Chondrocyte (in vitro differentiated cells): ENCODE data around the gene CDC42EP2. TPM values are rescaled to one million over a fixed set of nuclear protein-coding genes. Genes with fewer than 3 reads are reported as not detected.

Experiments used
- DNase-seq: peaks from one replicate; pipeline ENCODE4 v3.0.0; 2021; ENCODE audit warnings: mixed read lengths, low spot score
- H3K27ac Mint-ChIP-seq: one replicate; pipeline ENCODE4 v1.8.0; 2021; ENCODE audit warnings: mild to moderate bottlenecking, moderate library complexity, mixed read lengths; ENCODE audit not compliant: unreplicated experiment
- H3K27me3 Mint-ChIP-seq: 2 replicates; pipeline ENCODE4 v1.8.0; 2021; ENCODE audit warnings: low read depth, mixed read lengths
- H3K36me3 Mint-ChIP-seq: 2 replicates; pipeline ENCODE4 v1.8.0; 2021; ENCODE audit warnings: low read depth, mixed read lengths
- H3K4me1 Mint-ChIP-seq: 2 replicates; pipeline ENCODE4 v1.8.0; 2021; ENCODE audit warnings: low read depth, mild to moderate bottlenecking, mixed read lengths
- H3K4me3 Mint-ChIP-seq: one replicate; pipeline ENCODE4 v1.8.0; 2021; ENCODE audit warnings: mild to moderate bottlenecking, moderate library complexity, mixed read lengths; ENCODE audit not compliant: unreplicated experiment
- H3K9me3 Mint-ChIP-seq: 2 replicates; pipeline ENCODE4 v1.8.0; 2021; ENCODE audit warnings: low read depth, mixed read lengths
- CTCF ChIP-seq: fragments of 200-600 bp; sonication (generic); IDR thresholded peaks from 2 replicates; pipeline ENCODE4 v1.5.0; 2021; ENCODE audit warnings: antibody characterized with exemption, mild to moderate bottlenecking, moderate library complexity
- total RNA-seq: library from RNA; stranded (reverse); gene quantifications from 3 replicates; pipeline ENCODE4 v1.2.1, GENCODE V29; 2021

CDC42EP2 gene
- total RNA-seq, 1 donor from 2014 or later = 12.8 TPM

- peaks cover 56% of the 10 kb centered on the region for H3K4me1 Mint-ChIP-seq
- peak overlapping the region; percentile 25 for H3K27ac Mint-ChIP-seq
- no peak for TF ChIP-seq CTCF
- DNase-seq = no peak
- H3K36me3 Mint-ChIP-seq = peaks cover 10% of the 10 kb centered on the region
- no peaks in the 10 kb centered on the region for H3K27me3 Mint-ChIP-seq
- H3K9me3 Mint-ChIP-seq = no peaks in the 10 kb centered on the region
- H3K4me3 Mint-ChIP-seq = no peak overlapping the region
Measured at GRCh38 chr11:65292890-65293289, 21.8 kb upstream of the CDC42EP2 start.

GRCh38 chr11:65293909-65294381, 20.7 kb upstream of the CDC42EP2 start:
- peaks cover 10% of the 10 kb centered on the region for H3K36me3 Mint-ChIP-seq
- H3K4me3 Mint-ChIP-seq = no peak overlapping the region
- DNase-seq = no peak
- no peaks in the 10 kb centered on the region for H3K27me3 Mint-ChIP-seq
- H3K9me3 Mint-ChIP-seq = no peaks in the 10 kb centered on the region
- no peak for TF ChIP-seq CTCF
- no peak overlapping the region for H3K27ac Mint-ChIP-seq
- H3K4me1 Mint-ChIP-seq = peaks cover 66% of the 10 kb centered on the region

DNA sequence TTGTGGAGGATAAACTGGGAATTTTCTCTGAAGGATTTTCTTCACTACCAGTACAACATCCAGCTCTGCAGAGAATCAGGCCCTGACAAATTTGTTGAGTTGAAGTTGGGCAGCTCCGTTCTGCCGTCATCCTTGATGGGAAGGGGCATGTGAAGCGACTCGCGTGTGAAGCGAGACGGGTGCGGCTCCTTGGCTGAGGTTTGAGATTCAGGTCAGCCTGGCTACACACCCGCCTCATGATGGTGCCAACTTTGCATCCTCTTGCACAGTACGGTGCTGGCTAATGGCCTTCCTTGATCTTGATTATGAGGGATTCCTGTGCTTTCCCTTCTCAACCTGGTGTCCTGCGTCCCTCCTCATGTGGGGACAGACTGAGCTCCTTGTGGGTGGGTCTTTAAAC, 19.7 kb upstream of the CDC42EP2 start:
- H3K27me3 Mint-ChIP-seq = no peaks in the 10 kb centered on the region
- H3K36me3 Mint-ChIP-seq = peaks cover 6% of the 10 kb centered on the region
- no peak for TF ChIP-seq CTCF
- no peak overlapping the region for H3K4me3 Mint-ChIP-seq
- peaks cover 68% of the 10 kb centered on the region for H3K4me1 Mint-ChIP-seq
- no peak overlapping the region for H3K27ac Mint-ChIP-seq
- H3K9me3 Mint-ChIP-seq = no peaks in the 10 kb centered on the region
- peak; percentile 53 for DNase-seq

DNA sequence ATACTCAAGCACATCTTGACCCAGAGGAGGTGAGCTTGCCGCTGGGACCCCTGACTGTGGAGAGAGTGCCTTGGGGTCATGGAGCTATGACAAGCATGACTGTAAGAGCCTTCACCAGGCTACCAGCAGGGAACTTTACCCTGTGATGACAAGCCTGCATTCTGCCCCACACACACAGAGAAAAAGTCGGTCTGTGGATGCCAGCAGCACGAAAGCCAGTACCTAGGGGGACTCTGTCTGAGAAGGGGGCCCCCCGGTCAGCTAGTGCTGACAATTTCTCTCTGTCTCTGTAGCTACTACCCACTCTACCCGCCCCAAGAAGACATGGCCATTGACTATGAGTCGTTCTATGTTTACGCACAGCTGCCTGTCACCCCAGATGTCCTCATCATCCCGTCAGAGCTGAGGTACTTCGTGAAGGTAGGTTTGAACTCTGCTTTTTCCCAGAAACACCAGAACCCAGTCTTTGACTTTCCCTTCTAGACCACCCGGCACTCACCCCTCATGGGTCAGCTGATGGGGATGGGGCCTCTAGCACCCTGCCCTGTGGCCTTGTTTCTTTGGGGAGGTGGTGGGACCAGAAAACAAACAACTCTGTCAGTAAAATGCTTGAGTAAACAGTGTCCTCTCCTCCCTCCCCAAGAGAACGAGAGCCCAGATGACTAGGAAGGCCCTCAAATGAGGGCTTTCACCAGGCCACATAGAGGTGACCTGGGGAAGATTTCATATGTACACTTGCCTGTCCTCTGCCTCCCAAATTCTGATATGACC, 18.9 kb upstream of the CDC42EP2 start:
- Mint-ChIP-seq H3K4me1 (peaks cover 62% of the 10 kb centered on the region), H3K9me3 (no peaks in the 10 kb centered on the region), H3K4me3 (no peak overlapping the region), H3K27ac (no peak overlapping the region), H3K36me3 (peaks cover 6% of the 10 kb centered on the region), H3K27me3 (no peaks in the 10 kb centered on the region)
- no peak for TF ChIP-seq CTCF
- peak; percentile 52 for DNase-seq

DNA sequence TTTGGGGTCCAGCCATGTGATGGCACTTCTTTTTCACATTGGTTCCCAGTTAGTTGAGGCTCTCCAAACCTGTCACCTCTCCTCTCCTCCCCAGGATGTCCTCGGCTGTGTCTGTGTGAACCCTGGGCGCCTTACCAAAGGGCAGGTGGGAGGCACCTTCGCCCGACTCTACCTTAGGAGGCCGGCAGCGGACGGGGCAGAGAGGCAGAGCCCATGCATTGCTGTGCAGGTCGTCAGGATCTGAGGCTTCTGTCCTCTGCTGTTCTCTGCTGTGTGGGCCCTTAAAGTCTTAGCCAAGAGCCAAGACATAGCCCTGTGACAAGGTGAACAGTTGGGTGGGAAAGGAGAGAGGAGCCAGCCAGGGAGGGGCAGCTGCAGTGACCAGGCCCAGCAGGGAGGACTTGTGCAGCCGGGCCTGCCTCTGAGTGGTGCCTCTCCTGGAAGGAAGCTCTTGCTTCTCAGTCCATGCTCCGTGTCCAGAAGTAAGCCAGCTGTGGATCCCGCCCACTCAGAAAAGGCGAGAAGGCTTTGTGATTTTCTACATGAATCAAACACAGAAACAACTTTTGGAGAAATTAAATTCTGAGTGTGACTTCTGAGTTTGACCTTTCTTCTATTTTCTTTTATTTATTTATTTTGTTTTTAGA, 17.5 kb upstream of the CDC42EP2 start:
- no peak overlapping the region for H3K4me3 Mint-ChIP-seq
- peaks cover 58% of the 10 kb centered on the region for H3K4me1 Mint-ChIP-seq
- H3K27me3 Mint-ChIP-seq = no peaks in the 10 kb centered on the region
- peaks cover 6% of the 10 kb centered on the region for H3K36me3 Mint-ChIP-seq
- no peak for TF ChIP-seq CTCF
- DNase-seq = peak; percentile 78
- H3K9me3 Mint-ChIP-seq = no peaks in the 10 kb centered on the region
- H3K27ac Mint-ChIP-seq = peak overlapping the region; percentile 92
